ENCODE results near the gene ILK. TPM values are rescaled to one million over a fixed set of nuclear protein-coding genes. Genes with fewer than 3 reads are reported as not detected.

ILK gene
- total RNA-seq, 6 experiments from 2014 or later = 195 to 245 (median 223) TPM

DNA sequence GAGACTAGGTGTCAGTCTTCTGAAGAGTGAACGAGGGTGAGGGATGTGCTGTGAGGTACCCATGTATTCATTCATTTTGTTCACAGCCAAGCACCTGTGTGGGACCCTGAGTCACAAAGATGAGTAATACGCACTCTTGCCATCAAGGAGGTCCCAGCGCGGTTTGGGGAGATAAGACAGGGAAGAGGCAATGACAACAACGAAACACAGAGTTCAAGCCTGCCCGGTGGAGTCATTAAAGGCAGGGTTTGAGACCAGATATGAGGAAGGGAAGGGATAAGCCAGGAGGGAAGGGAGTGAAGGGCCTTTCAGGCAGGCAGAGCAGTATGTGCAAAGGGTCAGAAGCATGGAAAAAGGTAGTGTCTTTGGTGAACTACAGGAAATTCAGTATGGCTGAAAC lies 47.4 kb downstream of the ILK start:
- H3K27ac Mint-ChIP-seq = no peak overlapping the region
- H3K4me3 Mint-ChIP-seq = no peak overlapping the region
- no peaks in the 10 kb centered on the region for H3K9me3 Mint-ChIP-seq
- H3K4me1 Mint-ChIP-seq (ENCODE audit: low read depth) = no peaks in the 10 kb centered on the region
- TF ChIP-seq, protein P1, sequence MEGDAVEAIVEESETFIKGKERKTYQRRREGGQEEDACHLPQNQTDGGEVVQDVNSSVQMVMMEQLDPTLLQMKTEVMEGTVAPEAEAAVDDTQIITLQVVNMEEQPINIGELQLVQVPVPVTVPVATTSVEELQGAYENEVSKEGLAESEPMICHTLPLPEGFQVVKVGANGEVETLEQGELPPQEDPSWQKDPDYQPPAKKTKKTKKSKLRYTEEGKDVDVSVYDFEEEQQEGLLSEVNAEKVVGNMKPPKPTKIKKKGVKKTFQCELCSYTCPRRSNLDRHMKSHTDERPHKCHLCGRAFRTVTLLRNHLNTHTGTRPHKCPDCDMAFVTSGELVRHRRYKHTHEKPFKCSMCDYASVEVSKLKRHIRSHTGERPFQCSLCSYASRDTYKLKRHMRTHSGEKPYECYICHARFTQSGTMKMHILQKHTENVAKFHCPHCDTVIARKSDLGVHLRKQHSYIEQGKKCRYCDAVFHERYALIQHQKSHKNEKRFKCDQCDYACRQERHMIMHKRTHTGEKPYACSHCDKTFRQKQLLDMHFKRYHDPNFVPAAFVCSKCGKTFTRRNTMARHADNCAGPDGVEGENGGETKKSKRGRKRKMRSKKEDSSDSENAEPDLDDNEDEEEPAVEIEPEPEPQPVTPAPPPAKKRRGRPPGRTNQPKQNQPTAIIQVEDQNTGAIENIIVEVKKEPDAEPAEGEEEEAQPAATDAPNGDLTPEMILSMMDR (IDR thresholded peaks at IDR 0.05) = no peak
- no peaks in the 10 kb centered on the region for H3K36me3 Mint-ChIP-seq (ENCODE audit: low read depth)
- peaks cover 1% of the 10 kb centered on the region for H3K27me3 Mint-ChIP-seq (ENCODE audit: insufficient read depth)
- no peak for DNase-seq

DNA sequence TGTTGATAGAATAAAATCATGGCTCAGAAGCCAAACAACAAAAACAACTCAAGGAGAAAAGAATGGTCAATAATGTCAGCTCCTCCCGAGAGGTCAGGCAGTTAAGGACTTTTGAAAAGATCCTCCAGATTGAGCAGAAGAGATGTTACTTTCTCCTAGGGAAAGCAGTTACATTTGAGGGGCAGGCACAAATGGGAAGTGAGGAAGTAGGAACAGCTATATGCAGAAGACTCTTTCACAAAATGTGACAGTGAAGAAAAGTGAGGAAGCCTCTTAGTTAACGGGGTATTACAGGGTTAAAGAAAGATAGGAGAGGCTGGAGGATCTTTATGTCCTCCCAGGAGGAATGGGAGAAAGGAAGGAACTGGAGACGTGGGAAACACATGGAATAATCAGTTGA lies 48.6 kb downstream of the ILK start:
- Mint-ChIP-seq H3K4me3 (no peak overlapping the region), H3K27ac (no peak overlapping the region), H3K36me3 (ENCODE audit: low read depth) (no peaks in the 10 kb centered on the region), H3K4me1 (ENCODE audit: low read depth) (peaks cover 9% of the 10 kb centered on the region; the same call in 1 of the 2 replicates), H3K27me3 (ENCODE audit: insufficient read depth) (peaks cover 6% of the 10 kb centered on the region), H3K9me3 (no peaks in the 10 kb centered on the region)
- no peak for DNase-seq
- TF ChIP-seq, protein P1 (IDR thresholded peaks at IDR 0.05) = no peak

DNA sequence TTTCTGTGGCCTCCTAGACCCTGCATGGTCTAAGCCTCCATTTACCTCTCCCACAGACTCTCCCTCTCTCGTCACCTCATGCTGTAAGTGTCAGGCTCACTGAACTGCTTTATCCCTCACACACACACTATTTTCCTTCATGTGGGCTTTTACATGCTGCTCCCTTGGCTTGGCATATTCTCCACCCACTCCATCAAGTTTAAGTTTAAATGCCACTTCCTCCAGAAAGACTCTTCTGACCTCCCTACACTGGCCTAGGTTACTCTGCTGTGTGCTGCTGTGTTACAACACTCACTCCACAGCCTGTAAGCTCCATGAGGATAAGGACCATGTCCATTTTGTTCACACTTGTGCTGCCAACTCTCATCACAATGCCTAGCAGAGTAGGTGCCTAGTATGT lies 49.5 kb downstream of the ILK start:
- H3K36me3 Mint-ChIP-seq (ENCODE audit: low read depth) = no peaks in the 10 kb centered on the region
- peaks cover 10% of the 10 kb centered on the region; the same call in 1 of the 2 replicates for H3K4me1 Mint-ChIP-seq (ENCODE audit: low read depth)
- no peak overlapping the region for H3K4me3 Mint-ChIP-seq
- TF ChIP-seq, protein P1 (IDR thresholded peaks at IDR 0.05) = no peak
- no peaks in the 10 kb centered on the region for H3K9me3 Mint-ChIP-seq
- H3K27ac Mint-ChIP-seq = no peak overlapping the region
- no peak for DNase-seq
- peaks cover 6% of the 10 kb centered on the region for H3K27me3 Mint-ChIP-seq (ENCODE audit: insufficient read depth)

DNA sequence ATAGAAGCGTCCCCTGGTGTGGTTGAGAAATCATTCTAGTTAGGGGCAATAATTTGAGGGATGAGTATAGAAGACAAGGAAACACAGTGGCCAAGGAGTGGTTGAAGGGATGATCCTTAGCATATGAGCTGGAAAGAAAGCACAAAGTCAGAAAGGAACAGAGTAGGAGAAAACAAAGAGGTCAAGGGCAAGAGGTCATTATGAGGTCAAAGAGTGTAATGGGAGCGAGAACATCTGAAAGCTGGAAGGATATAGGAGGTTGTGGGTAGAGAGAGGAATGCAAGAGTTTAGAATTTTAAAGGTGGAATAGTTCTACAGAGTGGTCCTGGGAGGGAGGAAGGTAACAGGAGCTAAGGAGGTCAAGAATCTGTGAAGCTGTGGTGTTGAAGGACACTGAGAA lies 50.1 kb downstream of the ILK start:
- Mint-ChIP-seq H3K9me3 (no peaks in the 10 kb centered on the region), H3K36me3 (ENCODE audit: low read depth) (no peaks in the 10 kb centered on the region), H3K27me3 (ENCODE audit: insufficient read depth) (peaks cover 6% of the 10 kb centered on the region), H3K27ac (no peak overlapping the region), H3K4me1 (ENCODE audit: low read depth) (peaks cover 10% of the 10 kb centered on the region; the same call in 1 of the 2 replicates), H3K4me3 (no peak overlapping the region)
- DNase-seq = no peak
- TF ChIP-seq, protein P1 (IDR thresholded peaks at IDR 0.05) = no peak

DNA sequence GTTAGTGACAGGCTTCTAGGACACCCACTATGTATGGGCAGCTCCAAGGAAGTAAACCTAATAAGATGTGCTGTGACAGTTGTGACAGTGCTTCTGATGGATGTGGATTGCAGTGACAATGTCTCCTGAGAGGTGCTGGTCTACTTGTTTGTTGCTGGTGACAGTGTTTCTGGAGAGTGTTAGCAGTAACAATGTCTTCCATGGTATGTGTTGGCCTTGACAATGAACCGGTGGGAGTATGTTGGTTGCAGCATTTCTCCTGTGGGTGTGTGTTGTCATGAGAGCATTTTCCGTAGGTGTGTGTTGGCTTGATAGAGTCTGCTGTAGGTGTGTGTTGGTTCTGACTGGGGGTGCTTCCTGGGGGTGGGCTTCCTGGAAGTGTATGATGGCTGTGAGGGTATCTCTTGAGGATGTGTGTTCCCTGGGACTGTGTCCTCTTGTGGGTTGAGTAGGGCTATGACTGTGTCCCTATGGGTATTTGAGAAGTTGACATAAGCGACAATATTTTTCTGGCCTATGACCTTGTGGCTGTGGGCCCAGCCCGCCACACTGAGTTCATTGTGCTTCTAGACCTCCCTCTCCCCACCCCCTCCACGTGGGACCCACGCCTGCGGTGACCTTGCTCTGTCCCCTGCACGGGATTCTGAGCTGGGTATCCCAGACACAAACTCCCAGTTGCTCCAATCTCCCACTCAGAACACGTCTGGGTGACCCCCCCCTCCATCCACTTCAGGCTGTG lies 50.9 kb downstream of the ILK start:
- peaks cover 6% of the 10 kb centered on the region for H3K27me3 Mint-ChIP-seq (ENCODE audit: insufficient read depth)
- H3K4me1 Mint-ChIP-seq (ENCODE audit: low read depth) = peaks cover 10% of the 10 kb centered on the region; the same call in 1 of the 2 replicates
- no peak for DNase-seq
- no peak overlapping the region for H3K27ac Mint-ChIP-seq
- no peaks in the 10 kb centered on the region for H3K36me3 Mint-ChIP-seq (ENCODE audit: low read depth)
- TF ChIP-seq, protein P1 (IDR thresholded peaks at IDR 0.05) = no peak
- H3K9me3 Mint-ChIP-seq = no peaks in the 10 kb centered on the region
- no peak overlapping the region for H3K4me3 Mint-ChIP-seq
